Hematopoietic multipotent progenitor cell treated with erythropoietin and hydrocortisone succinate and interleukin-3 and kit ligand, for 6 days (in vitro differentiated cells): Measurements from ENCODE around the gene ZACN.
"Not testable (repeated sequence)": the region's sequence is repeated elsewhere in the genome, so short reads cannot be mapped to it uniquely, and the experiment has no call there.

ENCODE experiments used
- DNase-seq: peaks from one replicate; pipeline ENCODE4 v3.0.0-alpha.2; 2015

The ZACN gene

DNA sequence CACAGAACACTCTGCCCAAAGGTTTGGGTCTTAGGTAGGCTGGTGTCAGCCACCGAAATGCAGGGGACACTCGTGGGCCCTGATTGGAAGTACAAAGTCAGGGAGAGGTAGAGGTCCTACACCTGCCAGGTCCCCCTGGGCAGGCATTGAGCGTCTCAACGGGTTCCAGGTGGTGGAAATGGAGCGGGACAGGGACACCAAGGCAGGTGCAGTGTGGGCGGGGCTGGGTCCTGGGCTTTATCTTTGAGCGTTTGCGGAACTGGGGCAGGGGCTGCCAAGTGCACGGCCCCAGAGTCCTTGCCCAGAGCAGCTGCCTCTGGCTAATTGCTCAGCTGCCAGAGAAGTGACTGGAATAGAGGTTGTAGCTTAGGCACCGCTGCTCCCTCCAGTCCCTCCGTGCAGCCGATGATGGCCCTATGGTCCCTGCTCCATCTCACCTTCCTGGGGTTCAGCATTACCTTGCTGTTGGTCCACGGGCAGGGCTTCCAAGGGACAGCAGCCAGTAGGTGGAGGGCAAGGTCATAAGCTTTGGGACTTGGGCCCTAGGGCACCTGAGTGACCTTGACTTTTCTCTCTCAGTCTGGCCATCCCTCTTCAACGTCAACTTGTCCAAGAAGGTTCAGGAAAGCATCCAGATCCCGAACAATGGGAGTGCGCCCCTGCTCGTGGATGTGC is at the start of gene ZACN:
Gene ZACN (plus strand): TSS at position 323 of the 675 bp plus-strand sequence. CDS start 83 bp downstream, at position 406.
- no peak for DNase-seq

GRCh38 chr17:76032073-76032779 is 46.8 kb upstream of the ZACN start:
- DNase-seq = peak; percentile 33

GRCh38 chr17:76032780-76033108 is 46.2 kb upstream of the ZACN start:
- no peak for DNase-seq

DNA sequence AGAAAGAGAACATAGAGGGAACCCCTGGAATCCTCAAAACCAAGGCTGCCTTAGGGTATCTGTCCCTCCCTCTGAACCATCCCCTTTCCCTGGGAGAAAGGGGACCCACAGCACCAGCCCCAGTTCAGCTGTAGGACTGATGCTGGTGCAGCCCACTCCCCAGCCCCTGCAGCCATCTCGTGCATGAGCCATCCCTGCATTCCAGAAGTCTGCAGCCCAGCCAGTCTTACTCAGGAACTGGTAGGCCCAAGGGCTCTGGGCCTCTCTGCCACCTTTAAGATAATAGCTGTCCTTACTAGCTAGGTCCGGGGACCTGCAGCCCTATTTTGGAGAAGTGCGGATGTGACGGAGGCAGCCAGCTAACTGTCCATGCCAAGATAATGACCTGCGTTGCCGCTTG is 45.8 kb upstream of the ZACN start:
- DNase-seq = no peak

DNA sequence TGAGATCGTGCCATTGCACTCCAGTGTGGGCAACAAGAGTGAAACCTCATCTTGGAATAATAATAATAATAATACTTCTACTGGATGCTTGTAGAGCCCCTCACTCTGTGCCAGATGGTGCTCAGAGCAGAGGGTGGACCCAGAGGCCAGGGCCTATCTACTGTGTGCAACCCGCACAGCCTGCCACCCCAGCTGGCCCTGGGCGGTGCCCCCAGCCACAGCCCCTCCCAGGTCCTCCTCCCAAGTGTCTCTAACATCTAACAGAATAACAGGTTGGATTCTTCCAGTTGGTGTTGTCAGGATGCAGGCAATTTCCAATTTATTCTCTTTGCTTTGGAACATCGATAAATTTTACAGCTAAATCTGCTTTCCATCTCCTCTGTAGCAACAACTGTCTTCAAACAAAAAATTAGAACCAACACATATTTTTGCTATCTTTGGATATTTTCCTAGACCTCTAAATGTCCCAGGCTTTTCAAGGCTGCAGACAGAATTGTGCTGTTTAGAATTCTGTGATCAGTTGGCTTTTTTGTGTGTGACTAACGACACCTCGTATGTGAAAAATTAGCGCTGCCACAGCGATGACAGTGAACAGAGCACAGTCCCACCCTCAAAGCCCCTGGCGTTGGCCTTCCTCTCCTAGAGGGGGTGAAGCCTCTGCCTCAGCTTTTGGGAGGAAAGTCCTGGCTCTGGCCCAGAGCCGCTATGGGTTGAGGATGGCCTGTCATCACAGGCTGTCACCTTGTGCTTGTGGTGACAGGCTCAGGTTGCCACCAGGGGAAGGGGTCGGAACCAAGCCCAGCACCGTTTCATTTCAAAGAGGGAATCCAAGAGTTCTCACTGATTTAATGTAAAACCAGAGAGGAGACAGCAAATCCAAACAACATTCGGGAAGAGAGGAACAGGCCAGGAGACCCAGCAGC is 44.3 kb upstream of the ZACN start:
- DNase-seq = peak; percentile 90

- no peak for DNase-seq
Measured at GRCh38 chr17:76036497-76037261, 42.3 kb upstream of the ZACN start.

GRCh38 chr17:76038050-76038449 is 40.9 kb upstream of the ZACN start:
- no peak for DNase-seq

DNA sequence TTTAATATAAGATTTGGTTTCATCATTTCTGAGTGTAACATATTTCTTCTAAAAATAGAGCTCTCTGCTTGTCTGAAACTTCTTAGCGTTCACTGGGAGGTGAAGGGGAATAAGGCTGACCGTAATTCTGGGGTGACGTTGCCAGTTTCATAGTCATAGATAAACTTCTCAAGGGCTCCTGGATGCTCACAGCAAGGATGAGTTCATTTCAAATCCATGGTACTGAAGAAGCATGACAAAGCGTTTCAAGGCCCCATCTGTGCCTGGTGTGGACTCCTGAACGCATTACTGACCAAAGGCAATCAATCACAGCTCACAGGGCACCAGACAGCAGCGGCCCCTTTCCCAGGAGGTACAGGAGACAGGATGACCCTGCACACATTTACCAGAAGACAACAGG is 39.9 kb upstream of the ZACN start:
- no peak for DNase-seq

DNA sequence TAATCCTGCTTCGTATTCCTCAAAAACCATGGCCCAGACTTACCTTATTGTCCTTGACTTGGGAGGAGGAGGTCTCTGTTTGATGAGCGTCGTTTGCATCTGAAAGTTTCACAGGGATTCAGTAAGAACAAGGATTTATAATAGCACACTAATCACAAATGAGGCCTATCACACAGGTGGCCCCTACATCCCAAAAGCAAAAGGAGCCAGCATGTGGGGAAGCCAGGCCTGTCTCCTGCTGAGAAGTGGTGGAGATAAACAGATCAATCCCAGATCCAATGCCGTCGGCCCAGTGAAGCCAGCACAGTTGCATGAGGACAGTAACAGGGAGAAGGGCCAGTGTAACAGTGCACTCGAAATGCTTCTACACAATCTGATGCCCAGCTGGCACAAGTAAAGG is 38.6 kb upstream of the ZACN start:
- no peak for DNase-seq

DNA sequence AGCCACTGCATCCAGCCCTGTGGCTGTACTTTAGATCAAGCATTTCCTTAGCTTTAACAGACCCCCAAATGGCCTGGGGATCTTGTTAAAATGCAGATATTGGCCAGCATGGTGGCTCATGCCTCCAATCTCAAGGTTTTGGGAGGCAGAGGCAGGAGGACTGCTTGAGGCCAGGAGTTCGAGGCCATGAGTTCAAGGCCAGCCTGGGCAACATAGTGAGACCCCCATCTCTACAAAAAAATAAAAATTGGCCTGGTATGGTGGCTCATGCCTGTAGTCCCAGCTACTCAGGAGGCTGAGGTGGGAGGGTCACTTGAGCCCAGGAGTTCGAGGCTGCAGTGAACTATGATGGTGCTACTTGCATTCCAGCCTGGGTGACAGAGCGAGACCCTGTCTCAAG is 36.1 kb upstream of the ZACN start:
- not testable (repeated sequence) for DNase-seq

DNA sequence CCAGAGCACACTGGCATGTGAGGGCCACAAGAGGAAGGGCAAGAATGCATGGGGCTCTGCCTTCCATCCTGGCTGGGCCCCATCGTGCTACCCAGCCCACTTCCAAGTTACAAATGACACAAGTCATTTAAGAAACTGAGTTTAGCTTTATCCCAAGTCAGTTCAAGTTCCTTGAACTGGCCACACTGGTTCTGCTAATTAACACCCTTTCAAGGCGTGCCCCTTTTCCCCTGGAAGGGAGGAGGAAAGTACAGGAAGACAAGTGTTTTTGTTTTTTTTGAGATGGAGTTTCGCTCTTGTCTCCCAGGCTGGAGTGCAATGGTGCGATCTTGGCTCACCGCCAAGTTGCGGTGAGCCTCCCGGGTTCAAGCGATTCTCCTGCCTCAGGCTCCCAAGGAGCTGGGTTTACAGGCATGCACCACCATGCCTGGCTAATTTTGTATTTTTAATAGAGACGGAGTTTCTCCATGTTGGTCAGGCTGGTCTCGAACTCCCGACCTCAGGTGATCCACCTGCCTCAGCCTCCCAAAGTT is 34.4 kb upstream of the ZACN start:
- not testable (repeated sequence) for DNase-seq

- no peak for DNase-seq
Measured at GRCh38 chr17:76046064-76046463, 32.9 kb upstream of the ZACN start.

DNA sequence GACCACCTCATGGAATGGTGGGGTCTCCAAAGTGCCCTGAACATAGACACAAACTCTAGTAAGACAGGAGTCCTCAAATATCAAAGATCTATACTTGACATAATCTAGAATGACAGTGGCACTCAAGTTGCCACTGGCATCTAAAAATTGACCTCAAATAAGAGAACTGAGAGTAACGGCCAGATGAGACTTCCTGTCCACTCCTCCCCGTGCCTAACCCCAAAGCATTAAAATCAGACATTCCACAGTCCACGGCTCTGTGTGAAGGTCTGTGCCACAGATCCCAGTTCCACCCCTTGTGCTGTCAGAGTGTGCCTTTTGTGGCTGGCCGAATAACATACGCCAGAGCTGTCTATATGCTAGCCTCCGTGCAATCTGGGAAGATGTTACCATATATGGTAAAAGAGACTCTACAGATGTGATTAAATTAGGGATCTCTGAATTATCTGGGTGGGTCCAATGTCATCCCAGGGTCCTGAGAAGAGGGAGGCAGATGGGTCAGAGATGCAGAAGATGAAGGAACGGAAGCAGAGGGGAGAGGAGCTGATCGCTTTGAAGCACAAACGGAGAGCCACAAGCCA is 30.9 kb upstream of the ZACN start:
- no peak for DNase-seq

GRCh38 chr17:76048711-76049110 is 30.3 kb upstream of the ZACN start:
- DNase-seq = no peak

GRCh38 chr17:76049239-76049638 is 29.7 kb upstream of the ZACN start:
- DNase-seq = no peak

DNA sequence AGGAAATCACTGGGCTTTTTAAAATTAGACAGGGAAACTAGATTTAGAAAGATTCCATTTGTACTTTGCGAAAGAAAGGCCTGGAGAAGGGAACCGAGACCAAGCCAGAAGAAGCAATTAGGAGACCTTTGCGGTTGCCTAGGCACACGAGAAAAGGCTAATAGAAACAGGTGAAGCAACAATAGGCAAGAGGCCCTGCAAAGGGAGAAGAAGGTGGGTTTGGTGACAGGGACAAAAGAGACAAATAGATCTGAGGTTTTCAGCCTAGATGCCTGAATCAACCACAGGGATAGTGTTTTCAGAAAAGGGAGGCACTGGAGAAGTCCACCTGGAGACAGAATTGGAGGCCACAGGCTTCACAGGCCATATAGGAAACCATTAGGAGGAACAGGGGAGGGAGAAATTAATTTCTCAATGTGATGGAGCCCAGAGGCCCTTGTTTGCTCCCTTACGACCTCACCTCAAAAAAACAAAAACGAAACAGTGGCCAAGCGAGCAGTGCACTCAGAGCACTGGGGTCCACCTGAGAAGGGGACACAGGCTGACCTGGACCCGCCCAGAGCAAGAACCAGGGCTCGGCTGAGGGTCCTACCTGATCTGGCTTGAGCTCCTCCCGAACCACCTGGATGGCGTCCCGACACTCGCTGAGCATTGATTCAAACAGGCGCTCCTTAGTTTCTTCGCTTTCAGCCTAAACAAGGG is 29.0 kb upstream of the ZACN start:
- no peak for DNase-seq

DNA sequence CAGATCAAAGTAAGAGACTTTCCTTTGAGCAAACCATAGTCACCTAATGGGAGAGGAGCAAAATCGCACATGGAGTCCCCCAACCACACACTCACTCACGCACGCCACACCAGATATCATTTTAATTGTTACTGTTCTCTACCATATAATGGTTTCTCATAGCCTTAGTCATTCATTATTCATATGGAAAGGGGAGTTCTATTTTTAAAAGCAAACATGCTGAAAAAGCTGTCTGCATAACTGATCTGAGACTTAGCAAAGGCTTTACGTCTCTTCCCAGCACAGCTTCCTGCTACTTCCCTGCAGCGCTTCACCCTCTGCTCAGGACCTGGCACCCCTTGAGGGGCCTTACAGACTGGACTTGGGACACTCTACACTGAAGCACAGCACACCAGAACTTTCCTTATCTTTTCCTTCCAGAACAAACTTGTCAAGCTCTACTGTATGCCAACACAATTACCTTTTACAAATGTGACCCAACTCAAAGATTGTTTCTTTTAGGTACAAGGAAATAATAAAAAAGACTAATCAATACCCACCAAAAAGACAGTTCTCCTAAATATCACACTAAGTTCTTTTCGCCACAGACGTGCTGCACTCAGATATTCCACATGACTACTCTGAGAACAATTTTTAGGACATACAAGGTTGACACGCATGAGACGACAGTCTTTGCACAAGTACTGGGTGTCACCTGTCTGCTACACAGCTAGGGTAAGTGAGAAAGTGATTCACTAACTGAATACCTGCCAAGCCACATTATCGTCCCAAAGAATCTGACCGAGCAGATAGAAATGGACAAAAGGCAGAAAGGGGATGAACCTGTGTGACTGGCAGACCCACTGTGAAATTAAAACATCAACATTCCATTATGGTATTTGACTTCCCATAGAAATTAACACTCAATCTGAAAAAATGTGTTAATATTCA is 28.2 kb upstream of the ZACN start:
- DNase-seq = no peak

- DNase-seq = no peak
Measured at GRCh38 chr17:76051561-76051960, 27.4 kb upstream of the ZACN start.

- peak; percentile 45 for DNase-seq
Measured at GRCh38 chr17:76053246-76054111, 25.5 kb upstream of the ZACN start.

DNA sequence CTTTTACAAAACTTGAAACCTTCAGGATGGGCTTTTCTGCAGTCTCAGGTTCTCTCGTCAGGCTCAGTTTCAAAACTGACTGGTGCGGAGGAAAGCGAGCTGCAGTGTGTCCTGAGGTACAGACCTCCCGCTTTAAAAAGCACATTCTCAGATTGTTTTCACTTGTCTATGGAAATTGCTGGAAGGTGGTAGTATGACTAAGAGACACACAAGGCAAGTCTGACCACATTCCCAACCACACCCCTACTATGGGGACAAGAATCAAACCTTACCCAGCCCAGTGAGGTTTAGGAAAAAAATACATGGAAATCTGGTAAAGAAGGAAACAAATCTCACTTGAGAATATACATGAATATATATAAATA is 24.9 kb upstream of the ZACN start:
- DNase-seq = no peak
